MM.1S (cell line): ENCODE data around the gene EME2.

Experiments
- CTCF ChIP-seq: fragments of 300-600 bp; sonication (generic); IDR thresholded peaks from 2 replicates; pipeline ENCODE4 v1.5.1; 2016; ENCODE audit warnings: antibody characterized with exemption, low read length, mixed read lengths
- EZH2phosphoT487 ChIP-seq: fragments of 300-600 bp; sonication (generic); IDR thresholded peaks from 2 replicates; pipeline ENCODE4 v1.6.1; 2018; ENCODE audit warnings: antibody characterized with exemption, low read length

DNA sequence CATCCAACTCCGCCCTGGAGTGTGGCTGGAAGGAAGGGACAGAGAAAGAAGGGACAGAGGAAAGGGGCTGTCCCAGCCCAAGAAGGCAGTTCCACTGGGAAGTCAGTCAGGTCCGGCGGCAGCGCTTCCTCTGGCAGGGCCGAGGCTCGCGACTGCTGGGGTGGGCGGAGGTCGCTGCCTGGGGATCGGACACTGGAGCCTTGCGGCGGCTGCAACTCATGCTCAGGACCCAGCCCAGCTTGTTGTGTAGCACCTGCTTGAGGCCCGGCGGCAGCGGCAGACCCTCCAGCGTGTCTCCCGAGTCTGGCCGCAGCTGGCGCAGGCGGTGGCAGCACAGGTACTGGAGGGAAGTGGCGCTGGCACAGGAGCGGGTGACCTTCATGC is 4.4 kb downstream of the EME2 start:
- TF ChIP-seq EZH2phosphoT487, result no peak
- no peak for TF ChIP-seq CTCF
